GM13977 (cell line): ENCODE measurements around the gene CRKL.

Experiments used
- DNase-seq: peaks from one replicate; pipeline ENCODE4 v3.0.0; 2012; ENCODE audit warnings: low spot score
- CTCF ChIP-seq: IDR thresholded peaks from 2 replicates; pipeline ENCODE4 v1.5.1; 2012; ENCODE audit warnings: mild to moderate bottlenecking, control low read depth; ENCODE audit not compliant: insufficient read depth; ENCODE audit errors: extremely low read depth, missing control alignments
- in situ Hi-C: fragments of 300-500 bp; cut with MboI; formaldehyde crosslinking; loops from one replicate; pipeline ENCODE4 v1.12.0; 2022; ENCODE audit warnings: low sequenced_read_pairs, low pct_unique_long_range_greater_than_20kb, mixed read lengths, inconsistent platforms; ENCODE audit not compliant: unreplicated experiment

The CRKL gene

DNA sequence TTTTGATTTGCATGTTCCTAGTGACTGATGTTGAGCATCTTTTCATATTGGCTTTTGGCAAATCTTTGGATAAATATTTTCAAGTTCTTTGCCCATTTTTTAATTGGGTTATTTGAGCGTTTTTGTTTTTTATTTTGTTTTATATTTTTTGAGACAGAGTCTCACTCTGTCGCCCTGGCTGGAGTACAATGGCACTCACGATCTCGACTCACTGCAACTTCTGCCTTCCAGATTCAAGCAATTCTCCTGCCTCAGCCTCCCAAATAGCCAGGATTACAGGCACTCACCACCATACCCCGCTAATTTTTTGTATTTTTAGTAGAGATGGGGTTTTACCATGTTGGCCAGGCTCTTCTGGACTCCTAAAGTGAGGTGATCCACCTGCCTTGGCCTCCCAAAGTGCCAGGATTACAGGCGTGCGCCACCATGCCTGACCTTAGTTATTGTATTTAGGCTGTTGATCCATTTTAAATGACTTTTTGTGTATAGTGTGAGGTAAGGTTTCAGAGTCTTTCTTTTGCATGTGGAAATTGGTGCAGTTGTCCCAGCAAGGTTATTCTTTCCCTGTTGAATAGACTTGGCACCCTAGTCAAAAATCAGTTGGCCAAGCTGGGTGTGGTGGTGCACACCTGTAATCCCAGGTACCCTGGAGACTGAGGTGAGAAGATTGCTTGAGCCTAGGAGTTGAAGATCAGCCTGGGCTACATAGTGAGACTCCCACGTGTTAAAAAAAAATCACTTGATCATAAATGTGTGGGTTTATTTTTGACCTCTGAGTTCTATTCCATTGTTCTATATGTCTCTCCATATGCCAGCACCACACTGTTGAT, 26.1 kb downstream of the CRKL start:
- in situ Hi-C loops = no loop called here

DNA sequence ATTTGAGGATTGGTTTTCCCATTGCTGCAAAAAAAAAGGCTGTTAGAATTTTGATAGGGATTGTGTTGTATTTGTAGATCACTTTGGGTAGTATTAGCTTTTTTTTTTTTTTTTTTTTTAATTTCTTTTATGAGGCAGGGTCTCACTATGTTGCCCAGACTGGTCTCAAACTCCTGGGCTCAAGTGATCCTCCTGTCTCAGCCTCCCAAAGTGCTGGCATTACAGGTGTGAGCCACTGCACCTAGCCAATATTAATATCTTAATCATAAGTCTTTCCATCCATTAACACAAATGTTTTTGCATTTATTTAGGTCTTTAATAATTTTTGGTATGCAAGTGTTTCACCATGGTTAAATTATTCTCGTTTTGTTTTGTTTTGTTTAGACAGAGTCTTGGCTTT, 26.8 kb downstream of the CRKL start:
- in situ Hi-C loops = no loop called here
- DNase-seq = no peak
- no peak for TF ChIP-seq CTCF

More for the DNA sequence above, 26.1 kb downstream of the CRKL start:
- no peak for DNase-seq
- TF ChIP-seq CTCF = no peak

DNA sequence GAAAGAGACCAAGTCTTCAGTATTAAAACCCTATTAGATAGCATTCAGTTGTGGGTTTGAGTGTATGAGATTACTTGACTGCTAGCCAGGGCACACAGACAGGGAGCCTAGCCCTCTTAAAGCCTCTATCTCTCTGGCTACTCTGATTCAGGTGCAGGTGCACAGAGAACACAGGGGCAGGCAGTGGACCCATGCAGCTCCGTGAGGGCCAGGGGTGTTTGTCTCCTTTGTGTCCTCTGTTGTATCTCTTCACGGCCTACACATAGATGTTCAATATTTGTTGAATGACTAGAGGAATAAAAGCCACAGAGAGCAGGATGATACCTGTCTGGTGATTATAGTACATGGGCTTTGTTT, 28.3 kb downstream of the CRKL start:
- in situ Hi-C loops = no loop called here
- DNase-seq = no peak
- TF ChIP-seq CTCF = no peak

DNA sequence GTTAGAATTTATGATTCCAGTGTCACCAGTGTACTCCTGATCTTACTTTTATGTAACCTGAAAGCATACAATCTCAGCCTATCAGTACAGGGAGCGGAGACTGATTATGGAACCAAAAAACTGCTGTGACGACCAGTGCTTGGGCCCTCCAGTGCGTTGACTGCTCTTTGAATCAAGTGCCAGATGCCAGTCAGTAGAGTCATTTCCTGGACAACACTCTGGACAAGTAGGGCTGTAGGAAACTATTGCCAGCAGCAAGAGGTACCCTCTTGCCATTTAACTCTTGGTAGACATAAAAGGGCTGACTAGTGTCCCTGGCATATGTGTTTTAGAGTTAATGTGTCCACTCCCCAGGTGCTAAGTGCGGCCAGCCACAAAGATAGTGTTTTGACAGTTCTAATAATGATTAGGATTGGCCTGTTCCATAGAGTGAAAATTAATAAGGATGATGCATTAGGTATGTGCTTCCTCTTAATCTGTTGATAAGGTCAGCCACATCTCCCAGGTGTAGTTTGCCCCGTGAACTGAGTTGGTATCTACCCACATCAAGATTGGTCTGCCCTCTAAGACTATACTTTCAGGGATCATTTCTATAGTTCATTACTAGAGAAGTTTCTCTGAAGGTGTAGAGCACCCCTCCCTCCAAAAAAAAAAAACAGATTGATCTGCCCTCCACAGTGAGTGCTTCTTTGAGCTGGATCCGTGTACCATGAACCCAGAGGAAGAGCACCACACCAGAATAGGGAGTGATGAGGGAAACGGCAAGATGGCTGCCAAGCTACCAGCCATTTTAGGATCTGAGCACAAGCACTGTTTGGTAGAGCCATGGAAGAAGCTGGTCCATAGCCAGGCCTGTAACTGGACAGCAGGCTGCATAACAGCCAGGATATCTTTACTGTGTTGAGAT, 29.1 kb downstream of the CRKL start:
- TF ChIP-seq CTCF = no peak
- DNase-seq = no peak

DNA sequence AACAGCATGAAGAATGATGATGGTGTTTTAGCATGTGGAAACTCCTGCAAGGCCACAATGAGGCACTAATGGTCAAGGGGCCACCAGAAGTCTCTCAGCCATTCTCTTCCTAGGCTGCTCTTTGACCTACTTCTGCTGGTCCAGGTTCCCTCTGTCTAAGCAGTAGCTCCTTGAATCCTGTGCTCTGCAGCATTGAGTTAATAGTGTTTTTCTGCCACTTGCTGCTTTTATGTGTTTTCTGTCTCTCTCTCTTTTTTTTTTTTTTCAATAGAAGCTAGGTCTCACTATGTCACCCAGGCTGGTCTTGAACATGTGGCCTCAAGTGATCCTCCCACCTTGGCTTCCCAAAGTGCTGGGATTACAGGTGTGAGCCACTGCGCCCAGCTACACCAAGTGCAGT, 29.8 kb downstream of the CRKL start:
- TF ChIP-seq CTCF = no peak
- no peak for DNase-seq
- in situ Hi-C loops = no loop called here

More for the DNA sequence above, 29.1 kb downstream of the CRKL start:
- in situ Hi-C loops = no loop called here

GRCh38 chr22:20948450-20948849, 31.2 kb downstream of the CRKL start:
- in situ Hi-C loops = no loop called here
- TF ChIP-seq CTCF = no peak
- DNase-seq = no peak
